A549 (cell line): ENCODE measurements around the gene D2HGDH. TPM values are rescaled to one million over a fixed set of nuclear protein-coding genes. Genes with fewer than 3 reads are reported as not detected.
"Not testable (repeated sequence)": the region's sequence is repeated elsewhere in the genome, so short reads cannot be mapped to it uniquely, and the experiment has no call there.

Source experiments
- ATAC-seq, 2 experiments: fragments of 200-7000 bp in 1 of 2; fragments of >200 bp in 1 of 2; cut with Nextera tagmentation in 1 of 2; cut with Tn5 transposase in 1 of 2; 3 replicates each; pipeline versions ENCODE4 v1.8.0 to v1.9.1; 2018 to 2020; ENCODE audit warnings: mild to moderate bottlenecking in 1 of 2, moderate library complexity in 1 of 2
- CTCF ChIA-PET: fragments of 300-600 bp; sonication (Branson Sonifier 250); formaldehyde crosslinking; extraction: SDS; loops from one replicate; lab custom pipeline; 2021; ENCODE audit warnings: antibody characterized with exemption, inconsistent platforms; lab: Yijun Ruan, JAX
- POLR2A ChIA-PET: fragments of 350-600 bp; formaldehyde crosslinking; extraction: SDS; loops from one replicate; lab custom pipeline; 2021; ENCODE audit warnings: antibody characterized with exemption, inconsistent platforms; lab: Yijun Ruan, JAX
- DNase-seq, 2 experiments: peaks; one replicate each; pipeline versions ENCODE4 v3.0.0 to v3.0.0-alpha.2; 2011 to 2016; ENCODE audit warnings: low read depth in 1 of 2, low spot score in 1 of 2
- FAIRE-seq: peaks from 2 replicates; lab custom pipeline; 2011; peaks lifted over from hg19 to GRCh38; lab: Jason Lieb, UNC
- H3K27ac ChIP-seq, 2 experiments: fragments of >200 bp; sonication (Bioruptor Twin); formaldehyde crosslinking; 3 replicates each; pipeline ENCODE4 v1.5.1; 2016 to 2017
- H3K4me1 ChIP-seq: fragments of >200 bp; sonication (Bioruptor Twin); formaldehyde crosslinking; 3 replicates; pipeline ENCODE4 v1.6.1; 2016
- H3K4me2 ChIP-seq: fragments of >200 bp; sonication (Bioruptor Twin); formaldehyde crosslinking; 3 replicates; pipeline ENCODE4 v1.6.1; 2016
- H3K4me3 ChIP-seq: fragments of >200 bp; sonication (Bioruptor Twin); formaldehyde crosslinking; 3 replicates; pipeline ENCODE4 v1.5.1; 2016
- H3K9me3 ChIP-seq: fragments of >200 bp; sonication (Bioruptor Twin); formaldehyde crosslinking; 3 replicates; pipeline ENCODE4 v1.6.1; 2016
- CBX2 ChIP-seq: fragments of 200-600 bp; sonication (generic); IDR thresholded peaks from 2 replicates; pipeline ENCODE4 v1.6.1; 2016; ENCODE audit warnings: low read depth, mild to moderate bottlenecking, borderline replicate concordance
- FOXS1 ChIP-seq: fragments of 250-450 bp; sonication (Bioruptor Pico); IDR thresholded peaks from 2 replicates; pipeline ENCODE4 v1.5.0; 2020; ENCODE audit warnings: mild to moderate bottlenecking, moderate library complexity
- GATA3 ChIP-seq: IDR thresholded peaks from 2 replicates; pipeline ENCODE4 v1.6.1; 2012; ENCODE audit warnings: borderline replicate concordance
- HDAC2 ChIP-seq: fragments of 200-600 bp; sonication (generic); IDR thresholded peaks from 2 replicates; pipeline ENCODE4 v1.6.1; 2016
- HOXB13 ChIP-seq: fragments of 250-450 bp; sonication (Bioruptor Pico); IDR thresholded peaks from 2 replicates; pipeline ENCODE4 v1.5.0; 2020; ENCODE audit warnings: low read depth, mild to moderate bottlenecking, moderate library complexity
- HOXB5 ChIP-seq: fragments of 250-450 bp; sonication (Bioruptor Pico); IDR thresholded peaks from 2 replicates; pipeline ENCODE4 v1.5.0; 2020; ENCODE audit warnings: mild to moderate bottlenecking, moderate library complexity
- JUNB ChIP-seq: fragments of >200 bp; sonication (Bioruptor Twin); formaldehyde crosslinking; IDR thresholded peaks from 2 replicates; pipeline ENCODE4 v1.6.1; 2016
- KDM1A ChIP-seq: fragments of 200-600 bp; sonication (generic); IDR thresholded peaks from 2 replicates; pipeline ENCODE4 v1.6.1; 2016; ENCODE audit warnings: low read depth, mild to moderate bottlenecking
- MYC ChIP-seq: IDR thresholded peaks from 2 replicates; pipeline ENCODE4 v1.6.1; 2012; ENCODE audit warnings: mild to moderate bottlenecking, inconsistent platforms, low read length, improper control_type of control experiment, borderline replicate concordance
- NPAS2 ChIP-seq: fragments of 250-450 bp; sonication (Bioruptor Pico); IDR thresholded peaks from 2 replicates; pipeline ENCODE4 v1.8.0; 2022; ENCODE audit warnings: mild to moderate bottlenecking, moderate library complexity, borderline replicate concordance
- NR3C1 ChIP-seq: fragments of >200 bp; sonication (Bioruptor Twin); formaldehyde crosslinking; IDR thresholded peaks from 3 replicates; pipeline ENCODE4 v1.6.1; 2017
- SREBF2 ChIP-seq: fragments of 450-650 bp; IDR thresholded peaks from 2 replicates; pipeline ENCODE4 v1.6.1; 2014; ENCODE audit warnings: mild to moderate bottlenecking, moderate library complexity
- TFCP2L1 ChIP-seq: fragments of 250-450 bp; sonication (Bioruptor Pico); IDR thresholded peaks from 2 replicates; pipeline ENCODE4 v1.5.0; 2021; ENCODE audit warnings: mild to moderate bottlenecking
- ZC3H11A ChIP-seq: fragments of 450-650 bp; IDR thresholded peaks from 2 replicates; pipeline ENCODE4 v1.6.1; 2014; ENCODE audit warnings: antibody characterized with exemption, mild to moderate bottlenecking
- WGBS: methylation state at CpG from one replicate; pipeline ENCODE4 v1.1.6; 2017; ENCODE audit errors: missing lambda C conversion rate; 5-methylcytosine and 5-hydroxymethylcytosine counted together
- polyA plus RNA-seq, 4 experiments: library from polyadenylated mRNA; depleted of rRNA in 3 of 4; stranded (reverse); fragments of >200 nt; fragmentation: RNase III in 1 of 4; extraction: RNeasy Plus Mini Kit Qiagen cat#74134 plus additional on column Dnase treatment in 1 of 4; gene quantifications; 2 replicates in 3 of 4; 3 replicates in 1 of 4; pipeline ENCODE4 v1.2.3, GENCODE V29; 2011 to 2017
- TF ChIP-seq, protein P1 (sequence below): fragments of 200-600 bp; sonication (generic); IDR thresholded peaks from 2 replicates; pipeline ENCODE4 v1.6.1; 2016; ENCODE audit warnings: antibody characterized with exemption, mild to moderate bottlenecking, moderate library complexity
- TF ChIP-seq, protein P2 (sequence below): fragments of >200 bp; sonication (Bioruptor Twin); formaldehyde crosslinking; IDR thresholded peaks from 3 replicates; pipeline ENCODE4 v1.6.1; 2016
- TF ChIP-seq, protein P3 (sequence below): fragments of 250-450 bp; sonication (Bioruptor Pico); IDR thresholded peaks from 2 replicates; pipeline ENCODE4 v1.5.0; 2020; ENCODE audit warnings: low read depth, mild to moderate bottlenecking, moderate library complexity

D2HGDH gene
- polyA plus RNA-seq, 2 of the 4 experiments (the other 2 are of a cell fraction) = 6.5 to 18.5 TPM

- H3K4me2 ChIP-seq = no peak overlapping the region
- 74% methylated on average over 10 of the region's 10 CpGs for WGBS
- no peak overlapping the region for H3K27ac ChIP-seq
- no peaks in the 10 kb centered on the region; the same call in 2 of the 3 replicates for H3K4me1 ChIP-seq
- no peak for TF ChIP-seq GATA3
- TF ChIP-seq ZC3H11A = no peak
- TF ChIP-seq, protein P1, sequence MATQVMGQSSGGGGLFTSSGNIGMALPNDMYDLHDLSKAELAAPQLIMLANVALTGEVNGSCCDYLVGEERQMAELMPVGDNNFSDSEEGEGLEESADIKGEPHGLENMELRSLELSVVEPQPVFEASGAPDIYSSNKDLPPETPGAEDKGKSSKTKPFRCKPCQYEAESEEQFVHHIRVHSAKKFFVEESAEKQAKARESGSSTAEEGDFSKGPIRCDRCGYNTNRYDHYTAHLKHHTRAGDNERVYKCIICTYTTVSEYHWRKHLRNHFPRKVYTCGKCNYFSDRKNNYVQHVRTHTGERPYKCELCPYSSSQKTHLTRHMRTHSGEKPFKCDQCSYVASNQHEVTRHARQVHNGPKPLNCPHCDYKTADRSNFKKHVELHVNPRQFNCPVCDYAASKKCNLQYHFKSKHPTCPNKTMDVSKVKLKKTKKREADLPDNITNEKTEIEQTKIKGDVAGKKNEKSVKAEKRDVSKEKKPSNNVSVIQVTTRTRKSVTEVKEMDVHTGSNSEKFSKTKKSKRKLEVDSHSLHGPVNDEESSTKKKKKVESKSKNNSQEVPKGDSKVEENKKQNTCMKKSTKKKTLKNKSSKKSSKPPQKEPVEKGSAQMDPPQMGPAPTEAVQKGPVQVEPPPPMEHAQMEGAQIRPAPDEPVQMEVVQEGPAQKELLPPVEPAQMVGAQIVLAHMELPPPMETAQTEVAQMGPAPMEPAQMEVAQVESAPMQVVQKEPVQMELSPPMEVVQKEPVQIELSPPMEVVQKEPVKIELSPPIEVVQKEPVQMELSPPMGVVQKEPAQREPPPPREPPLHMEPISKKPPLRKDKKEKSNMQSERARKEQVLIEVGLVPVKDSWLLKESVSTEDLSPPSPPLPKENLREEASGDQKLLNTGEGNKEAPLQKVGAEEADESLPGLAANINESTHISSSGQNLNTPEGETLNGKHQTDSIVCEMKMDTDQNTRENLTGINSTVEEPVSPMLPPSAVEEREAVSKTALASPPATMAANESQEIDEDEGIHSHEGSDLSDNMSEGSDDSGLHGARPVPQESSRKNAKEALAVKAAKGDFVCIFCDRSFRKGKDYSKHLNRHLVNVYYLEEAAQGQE = no peak
- ATAC-seq (no peak), FAIRE-seq (no peak), DNase-seq (no peak)
- no peaks in the 10 kb centered on the region for H3K9me3 ChIP-seq
- ChIA-PET POLR2A (no interaction called here), CTCF (interaction anchor here (1.1 kb wide), 1 partner anchor 100 kb away, joined by 3 read pairs; no protein-coding TSS in a partner anchor)
- no peak overlapping the region for H3K4me3 ChIP-seq
Measured at GRCh38 chr2:241741016-241741415, 6.6 kb downstream of the D2HGDH start.

GRCh38 chr2:241742320-241742939, 8.0 kb downstream of the D2HGDH start:
- 90% methylated on average over 9 of the region's 28 CpGs for WGBS
- ATAC-seq (no peak), FAIRE-seq (no peak), DNase-seq (no peak)
- Histone ChIP-seq H3K4me1 (no peaks in the 10 kb centered on the region), H3K27ac (no peak overlapping the region), H3K4me3 (no peak overlapping the region), H3K4me2 (no peak overlapping the region), H3K9me3 (no peaks in the 10 kb centered on the region)
- TF ChIP-seq, protein P2, sequence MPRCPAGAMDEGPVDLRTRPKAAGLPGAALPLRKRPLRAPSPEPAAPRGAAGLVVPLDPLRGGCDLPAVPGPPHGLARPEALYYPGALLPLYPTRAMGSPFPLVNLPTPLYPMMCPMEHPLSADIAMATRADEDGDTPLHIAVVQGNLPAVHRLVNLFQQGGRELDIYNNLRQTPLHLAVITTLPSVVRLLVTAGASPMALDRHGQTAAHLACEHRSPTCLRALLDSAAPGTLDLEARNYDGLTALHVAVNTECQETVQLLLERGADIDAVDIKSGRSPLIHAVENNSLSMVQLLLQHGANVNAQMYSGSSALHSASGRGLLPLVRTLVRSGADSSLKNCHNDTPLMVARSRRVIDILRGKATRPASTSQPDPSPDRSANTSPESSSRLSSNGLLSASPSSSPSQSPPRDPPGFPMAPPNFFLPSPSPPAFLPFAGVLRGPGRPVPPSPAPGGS = no peak
- TF ChIP-seq FOXS1 (CRISPR knock-in tag) (no peak), MYC (no peak), HDAC2 (no peak), CBX2 (no peak), SREBF2 (no peak), NPAS2 (CRISPR knock-in tag) (no peak), KDM1A (no peak), HOXB13 (CRISPR knock-in tag) (no peak), HOXB5 (CRISPR knock-in tag) (no peak)
- TF ChIP-seq, protein P3, sequence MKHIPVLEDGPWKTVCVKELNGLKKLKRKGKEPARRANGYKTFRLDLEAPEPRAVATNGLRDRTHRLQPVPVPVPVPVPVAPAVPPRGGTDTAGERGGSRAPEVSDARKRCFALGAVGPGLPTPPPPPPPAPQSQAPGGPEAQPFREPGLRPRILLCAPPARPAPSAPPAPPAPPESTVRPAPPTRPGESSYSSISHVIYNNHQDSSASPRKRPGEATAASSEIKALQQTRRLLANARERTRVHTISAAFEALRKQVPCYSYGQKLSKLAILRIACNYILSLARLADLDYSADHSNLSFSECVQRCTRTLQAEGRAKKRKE (CRISPR knock-in tag) = no peak
- ChIA-PET POLR2A (no interaction called here), CTCF (no interaction called here)

GRCh38 chr2:241743008-241743407, 8.6 kb downstream of the D2HGDH start:
- 98% methylated on average over 9 of the region's 15 CpGs for WGBS
- H3K27ac ChIP-seq, H3K9me3 ChIP-seq, CTCF ChIA-PET, FAIRE-seq, ATAC-seq, POLR2A ChIA-PET, H3K4me1 ChIP-seq, H3K4me2 ChIP-seq, DNase-seq, H3K4me3 ChIP-seq: not testable (repeated sequence)

GRCh38 chr2:241743620-241744019, 9.2 kb downstream of the D2HGDH start:
- no peak for TF ChIP-seq NR3C1
- TF ChIP-seq, protein P3 (CRISPR knock-in tag) = no peak
- no peak for TF ChIP-seq GATA3
- no peak for TF ChIP-seq TFCP2L1 (CRISPR knock-in tag)
- TF ChIP-seq JUNB = no peak
- Histone ChIP-seq H3K4me2 (no peak overlapping the region), H3K4me1 (no peaks in the 10 kb centered on the region), H3K27ac (no peak overlapping the region), H3K9me3 (no peaks in the 10 kb centered on the region), H3K4me3 (no peak overlapping the region)
- ATAC-seq = no peak
- DNase-seq = no peak
- ChIA-PET CTCF (no interaction called here), POLR2A (no interaction called here)
- no peak for FAIRE-seq
- WGBS = 93% methylated on average over 10 of the region's 16 CpGs
